Colonic mucosa (tissue), 4 donors: ENCODE results near the gene DNAH6. TPM values are rescaled to one million over a fixed set of nuclear protein-coding genes. Genes with fewer than 3 reads are reported as not detected.
A peak's percentile ranks its signal among the peaks of the same experiment; 100 is the strongest.

Experiments
- DNase-seq: peaks from one replicate; pipeline ENCODE4 v3.0.0-alpha.2; 2020
- H3K27ac ChIP-seq: fragments of 200-600 bp; one replicate; pipeline ENCODE4 v1.8.0; 2021
- H3K27me3 ChIP-seq: fragments of 200-600 bp; one replicate; pipeline ENCODE4 v1.8.0; 2021
- H3K36me3 ChIP-seq: fragments of 200-600 bp; one replicate; pipeline ENCODE4 v1.8.0; 2021
- H3K4me1 ChIP-seq: fragments of 200-600 bp; one replicate; pipeline ENCODE4 v1.8.0; 2021; ENCODE audit warnings: mild to moderate bottlenecking
- H3K4me3 ChIP-seq: fragments of 200-600 bp; one replicate; pipeline ENCODE4 v1.8.0; 2021
- H3K9ac ChIP-seq, 2 donors: one replicate each; pipeline ENCODE4 v1.7.0; 2013; ENCODE audit warnings: control low read depth in 2 of 2, low read depth in 2 of 2, low read length in 2 of 2
- H3K9me3 ChIP-seq: fragments of 200-600 bp; one replicate; pipeline ENCODE4 v1.8.0; 2021
- CTCF ChIP-seq: fragments of 200-600 bp; IDR thresholded peaks from one replicate; pipeline ENCODE4 v1.8.0; 2022; ENCODE audit warnings: antibody characterized with exemption, mild to moderate bottlenecking
- intact Hi-C: fragments of 100-400 bp; cut with DNase I; formaldehyde crosslinking; loops from one replicate; pipeline ENCODE4 v1.14.1; 2022
- total RNA-seq, 2 donors: library from RNA; stranded (reverse); fragmentation: NEBNext Ultra II Directional in 1 of 2; extraction: Animal tissue kit (Norgen Biotek cat#: 25700) in 1 of 2; gene quantifications; one replicate each; pipeline ENCODE4 v1.2.1, GENCODE V29; 2021
- donor health status: healthy.
- donor health status: DM: no; HTN: no; CAD: no.
- donor health status: DM: no; HTN: no; CAD: no.

The DNAH6 gene
- total RNA-seq, 2 donors from 2014 or later, result 1.2 to 1.8 TPM

- Histone ChIP-seq H3K27me3 (no peaks in the 10 kb centered on the region), H3K27ac (peak overlapping the region; percentile 6), H3K9ac (no peak overlapping the region), H3K4me3 (no peak overlapping the region), H3K4me1 (no peaks in the 10 kb centered on the region), H3K9me3 (no peaks in the 10 kb centered on the region), H3K36me3 (no peaks in the 10 kb centered on the region)
- intact Hi-C loops, result no loop called here
- TF ChIP-seq CTCF, result no peak
- no peak for DNase-seq
These were observed 170.6 kb downstream of the DNAH6 start for GRCh38 chr2:84686783-84687476.

GRCh38 chr2:84687498-84688149, 171.3 kb downstream of the DNAH6 start:
- H3K4me1 ChIP-seq, result no peaks in the 10 kb centered on the region
- DNase-seq, result no peak
- H3K36me3 ChIP-seq, result no peaks in the 10 kb centered on the region
- peak overlapping the region; percentile 6 for H3K27ac ChIP-seq
- no peaks in the 10 kb centered on the region for H3K9me3 ChIP-seq
- H3K27me3 ChIP-seq, result no peaks in the 10 kb centered on the region
- TF ChIP-seq CTCF, result no peak
- intact Hi-C loops, result no loop called here
- H3K9ac ChIP-seq, result no peak overlapping the region
- no peak overlapping the region for H3K4me3 ChIP-seq

GRCh38 chr2:84690225-84690624, 173.9 kb downstream of the DNAH6 start:
- Histone ChIP-seq H3K27ac (no peak overlapping the region), H3K27me3 (no peaks in the 10 kb centered on the region), H3K36me3 (no peaks in the 10 kb centered on the region), H3K4me3 (no peak overlapping the region), H3K9me3 (no peaks in the 10 kb centered on the region), H3K9ac (no peak overlapping the region), H3K4me1 (peaks cover 7% of the 10 kb centered on the region)
- intact Hi-C loops, result no loop called here
- no peak for TF ChIP-seq CTCF
- DNase-seq, result no peak

- H3K27me3 ChIP-seq, result no peaks in the 10 kb centered on the region
- intact Hi-C loops, result no loop called here
- no peaks in the 10 kb centered on the region for H3K36me3 ChIP-seq
- DNase-seq, result peak; percentile 54
- H3K27ac ChIP-seq, result peak overlapping the region; percentile 77
- no peak for TF ChIP-seq CTCF
- no peaks in the 10 kb centered on the region for H3K9me3 ChIP-seq
- H3K9ac ChIP-seq, result peak overlapping the region in 1 of 2 donors; percentile 57
- H3K4me3 ChIP-seq, result no peak overlapping the region
- peaks cover 7% of the 10 kb centered on the region for H3K4me1 ChIP-seq
These were observed 177.9 kb downstream of the DNAH6 start for GRCh38 chr2:84694088-84694622.

- no peak for TF ChIP-seq CTCF
- Histone ChIP-seq H3K27me3 (no peaks in the 10 kb centered on the region), H3K9ac (no peak overlapping the region), H3K4me1 (peaks cover 7% of the 10 kb centered on the region), H3K27ac (no peak overlapping the region), H3K4me3 (no peak overlapping the region), H3K36me3 (no peaks in the 10 kb centered on the region), H3K9me3 (no peaks in the 10 kb centered on the region)
- no peak for DNase-seq
- intact Hi-C loops, result no loop called here
These were observed 181.6 kb downstream of the DNAH6 start for GRCh38 chr2:84697895-84698294.
